ENCODE results near the gene PPP2R2B. TPM values are rescaled to one million over a fixed set of nuclear protein-coding genes. Genes with fewer than 3 reads are reported as not detected.
"Not testable (repeated sequence)": the region's sequence is repeated elsewhere in the genome, so short reads cannot be mapped to it uniquely, and the experiment has no call there.

Gene PPP2R2B
- total RNA-seq, 1 donor from 2014 or later, result 0.43 TPM

DNA sequence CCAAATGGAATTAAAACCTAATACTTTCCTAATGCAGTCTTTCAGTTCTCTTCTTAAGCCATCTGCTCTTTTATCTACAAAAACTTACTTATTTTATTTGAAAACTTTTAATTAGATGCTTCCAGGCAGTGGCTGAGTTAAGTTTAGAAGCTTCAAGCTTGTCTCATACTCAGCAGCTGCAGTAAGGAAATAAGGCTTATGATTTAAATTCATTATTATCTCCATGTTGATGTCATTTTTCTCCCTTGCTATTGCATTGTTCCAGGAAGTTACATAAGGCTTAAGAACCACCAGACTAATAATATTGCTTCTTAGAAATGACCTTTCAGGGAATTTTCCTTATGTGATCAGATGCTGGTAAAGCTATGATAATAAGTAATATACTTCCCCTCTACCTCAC lies 119.6 kb downstream of the PPP2R2B start:
- ATAC-seq (no peak), DNase-seq (ENCODE audit: missing footprints) (no peak)
- intact Hi-C loops (cut with DNase I), result no loop called here

DNA sequence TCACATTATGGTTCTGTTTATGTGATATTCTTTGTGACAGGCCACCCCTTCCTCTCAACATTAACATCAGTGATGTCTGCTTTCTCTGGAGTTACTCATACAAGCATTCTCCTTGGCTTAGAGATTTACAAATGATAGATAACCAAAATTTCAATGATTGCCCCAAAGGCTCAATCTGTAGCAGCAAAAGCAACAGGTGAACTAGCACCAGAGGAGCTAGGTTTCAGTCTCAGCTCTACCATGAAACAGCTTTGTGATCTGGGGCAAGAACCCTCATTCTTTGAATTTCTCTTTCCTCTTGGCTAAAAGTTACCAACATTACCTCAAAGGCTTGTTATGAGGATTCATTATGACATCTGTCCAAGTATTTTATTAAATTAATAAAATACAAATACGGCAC lies 120.5 kb downstream of the PPP2R2B start:
- intact Hi-C loops (cut with DNase I), result no loop called here
- DNase-seq (ENCODE audit: missing footprints), result no peak
- no peak for ATAC-seq

DNA sequence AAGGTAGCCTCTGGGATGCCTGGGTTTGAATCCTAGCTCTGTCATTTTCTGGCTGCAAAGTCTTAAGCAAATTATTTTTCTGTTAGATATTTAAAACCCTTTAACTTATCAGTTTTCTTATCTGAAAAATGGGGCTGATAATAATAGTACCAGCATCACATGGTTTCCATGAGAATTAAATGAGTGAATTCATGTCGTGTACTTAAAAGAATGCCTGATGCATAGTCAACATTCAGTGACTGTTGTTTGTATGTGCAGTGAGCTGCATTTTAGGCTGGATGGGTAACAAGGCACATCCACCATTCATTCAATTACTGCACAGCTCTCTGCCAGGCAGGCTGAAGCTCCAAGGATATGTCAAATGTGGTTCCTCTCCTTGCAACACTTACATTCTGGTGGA lies 122.0 kb downstream of the PPP2R2B start:
- no peak for DNase-seq (ENCODE audit: missing footprints)
- intact Hi-C loops (cut with DNase I), result no loop called here
- ATAC-seq, result no peak

DNA sequence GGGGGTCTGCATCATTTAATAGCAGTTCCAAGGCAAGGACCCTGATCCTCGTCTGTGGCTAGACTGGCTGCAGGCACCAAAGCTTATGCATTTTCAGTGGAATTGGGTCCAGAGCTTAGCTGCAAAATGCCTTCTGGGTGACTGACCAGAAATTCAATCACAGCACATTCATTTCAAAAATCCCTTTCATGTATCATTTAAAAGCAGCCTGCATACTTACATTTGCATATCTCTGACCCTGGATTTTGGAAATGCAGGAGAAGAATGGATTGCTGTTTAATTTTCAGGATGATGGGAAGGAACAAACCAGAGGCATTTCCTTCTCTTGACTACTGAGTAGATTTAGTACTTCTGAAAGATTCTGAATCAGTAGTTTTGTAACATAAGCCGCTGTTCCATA lies 122.8 kb downstream of the PPP2R2B start:
- DNase-seq (ENCODE audit: missing footprints) (no peak), ATAC-seq (no peak)
- intact Hi-C loops (cut with DNase I), result no loop called here

DNA sequence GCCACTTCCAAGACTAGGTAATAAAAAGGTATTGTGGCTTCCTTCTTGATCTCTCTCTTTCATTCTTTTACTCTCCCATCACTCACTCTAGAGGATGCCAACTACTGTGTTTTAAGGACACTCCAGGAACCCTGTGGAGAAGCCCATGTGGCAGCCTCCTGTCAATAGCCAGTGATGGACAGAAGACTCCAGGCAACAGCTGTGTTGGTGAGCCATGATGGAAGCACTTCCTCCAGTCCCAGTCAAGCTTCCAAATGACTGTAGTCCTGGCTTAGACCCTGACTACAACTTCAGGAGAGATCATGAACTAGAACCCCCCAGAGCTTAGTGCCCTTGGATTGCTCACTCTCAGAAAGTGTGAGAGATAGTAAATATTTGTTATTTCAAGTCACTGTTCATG lies 123.9 kb downstream of the PPP2R2B start:
- no peak for ATAC-seq
- DNase-seq (ENCODE audit: missing footprints), result no peak
- intact Hi-C loops (cut with DNase I), result no loop called here

DNA sequence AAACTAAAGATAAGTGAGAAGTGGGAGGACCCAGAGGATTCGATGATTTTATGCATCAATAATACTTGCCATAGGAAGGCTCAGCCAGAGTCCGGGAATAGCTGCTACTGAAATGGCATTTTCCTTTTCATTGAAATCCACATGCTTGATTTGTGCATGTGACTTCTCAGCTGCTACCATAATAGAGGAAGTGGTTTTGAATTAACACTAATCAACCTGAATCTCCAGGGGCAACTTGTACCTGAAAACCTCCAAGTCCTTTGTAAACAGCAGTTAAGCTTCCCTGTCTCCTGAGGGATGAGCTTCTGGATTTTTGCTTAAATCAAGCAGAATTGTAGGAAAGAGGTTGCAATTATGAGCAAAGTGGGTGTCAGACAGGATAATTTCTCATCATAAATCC lies 124.9 kb downstream of the PPP2R2B start:
- intact Hi-C loops (cut with DNase I), result no loop called here
- DNase-seq (ENCODE audit: missing footprints) (no peak), ATAC-seq (no peak)

DNA sequence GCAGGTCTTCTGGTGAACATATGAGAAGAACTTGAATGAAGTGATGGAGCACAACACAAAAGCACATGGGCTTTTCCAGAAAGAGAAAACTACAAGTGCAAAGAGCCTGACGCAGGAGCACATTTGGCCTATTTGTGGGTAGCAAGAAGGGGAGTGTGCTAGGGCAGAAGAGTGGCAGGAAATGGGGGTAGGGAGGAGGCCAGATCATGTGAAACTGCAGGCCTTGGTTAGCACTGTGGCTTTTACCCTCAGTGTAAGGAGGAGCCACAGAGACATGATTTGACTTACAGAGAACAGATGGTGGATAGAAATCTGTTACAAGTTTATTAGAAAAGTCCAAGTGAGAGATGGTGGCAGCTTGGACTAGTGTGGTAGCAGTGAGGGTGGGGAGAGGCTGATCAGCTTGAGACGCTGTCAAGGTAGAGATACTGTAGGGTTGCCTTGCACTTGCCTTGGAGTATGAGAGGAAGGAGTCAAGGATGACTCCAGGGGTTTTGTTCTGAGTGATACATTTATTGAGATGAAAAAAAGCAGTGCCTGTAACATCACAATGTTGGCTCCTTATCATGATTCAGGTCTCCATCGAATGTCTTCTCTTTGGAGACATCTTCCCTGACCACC lies 126.7 kb downstream of the PPP2R2B start:
- DNase-seq (ENCODE audit: missing footprints) (no peak), ATAC-seq (no peak)
- intact Hi-C loops (cut with DNase I), result no loop called here

DNA sequence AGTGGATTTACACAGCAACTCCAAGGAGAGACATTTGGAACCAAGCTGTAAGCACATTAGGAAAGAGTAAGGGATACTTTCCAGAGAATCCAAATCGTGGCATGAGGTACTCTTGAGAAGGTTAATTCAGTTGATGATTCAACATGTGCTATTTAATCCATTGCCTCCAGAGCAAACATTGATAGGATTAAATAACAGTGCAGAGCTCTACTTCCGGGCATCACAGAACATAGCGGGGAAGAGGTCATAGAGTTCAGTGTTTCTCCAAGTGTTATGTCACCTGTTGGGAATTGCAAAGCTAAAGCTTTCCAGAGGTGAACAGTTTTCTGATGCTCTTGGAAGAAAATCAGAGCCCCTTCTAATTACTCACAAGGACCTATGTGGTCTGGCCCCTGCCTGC lies 127.5 kb downstream of the PPP2R2B start:
- intact Hi-C loops (cut with DNase I), result no loop called here
- DNase-seq (ENCODE audit: missing footprints), result no peak
- ATAC-seq, result no peak

DNA sequence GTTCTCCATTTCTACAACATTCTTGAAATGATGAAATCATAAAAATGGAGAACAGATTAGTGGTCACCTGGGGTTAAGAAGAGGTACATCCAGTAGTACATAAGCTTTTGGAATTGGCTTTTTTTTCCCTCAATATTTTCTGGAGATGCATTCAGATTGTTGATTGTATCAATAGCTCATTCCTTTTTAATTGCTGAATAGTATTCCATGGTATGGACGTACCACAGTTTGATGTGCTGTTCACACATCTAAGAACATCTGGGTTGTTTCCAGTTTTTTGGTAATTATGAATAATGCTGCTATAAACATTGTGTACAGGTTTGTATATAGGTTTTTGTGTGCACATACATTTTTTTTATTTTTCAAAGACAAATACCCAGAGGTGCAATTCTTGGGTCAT lies 130.0 kb downstream of the PPP2R2B start:
- DNase-seq (ENCODE audit: missing footprints) (no peak), ATAC-seq (no peak)
- intact Hi-C loops (cut with DNase I), result no loop called here

DNA sequence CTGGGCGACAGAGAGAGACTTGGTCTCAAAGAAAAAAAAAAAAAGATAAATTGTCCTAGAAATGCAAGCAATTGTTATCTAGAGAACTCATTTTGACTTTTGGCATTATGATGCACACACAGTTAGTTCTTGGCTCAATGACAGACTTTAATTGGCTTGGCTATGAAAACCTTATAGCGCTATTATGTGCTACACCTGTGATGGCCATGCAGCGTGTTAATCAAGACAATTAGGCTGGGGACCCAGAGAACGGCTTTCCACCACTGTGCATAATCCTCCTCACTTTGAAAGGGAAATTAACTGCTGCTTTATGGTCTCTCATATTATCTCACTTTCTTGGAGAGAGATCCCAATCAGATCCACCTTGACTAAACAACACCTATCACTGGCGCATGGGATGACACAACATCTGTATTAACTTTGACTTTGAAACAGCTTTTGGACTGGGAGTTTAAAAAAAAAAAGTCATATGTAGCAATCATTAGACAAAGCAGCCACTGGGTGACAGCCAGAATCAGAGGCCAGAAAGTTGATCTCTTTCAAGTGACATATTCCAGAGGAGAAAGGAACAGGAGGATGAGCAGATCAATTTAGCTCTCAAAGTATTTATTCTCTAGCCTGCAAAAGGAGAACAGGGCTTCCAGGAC lies 132.5 kb downstream of the PPP2R2B start:
- intact Hi-C loops (cut with DNase I), result no loop called here
- ATAC-seq (no peak), DNase-seq (ENCODE audit: missing footprints) (no peak)

DNA sequence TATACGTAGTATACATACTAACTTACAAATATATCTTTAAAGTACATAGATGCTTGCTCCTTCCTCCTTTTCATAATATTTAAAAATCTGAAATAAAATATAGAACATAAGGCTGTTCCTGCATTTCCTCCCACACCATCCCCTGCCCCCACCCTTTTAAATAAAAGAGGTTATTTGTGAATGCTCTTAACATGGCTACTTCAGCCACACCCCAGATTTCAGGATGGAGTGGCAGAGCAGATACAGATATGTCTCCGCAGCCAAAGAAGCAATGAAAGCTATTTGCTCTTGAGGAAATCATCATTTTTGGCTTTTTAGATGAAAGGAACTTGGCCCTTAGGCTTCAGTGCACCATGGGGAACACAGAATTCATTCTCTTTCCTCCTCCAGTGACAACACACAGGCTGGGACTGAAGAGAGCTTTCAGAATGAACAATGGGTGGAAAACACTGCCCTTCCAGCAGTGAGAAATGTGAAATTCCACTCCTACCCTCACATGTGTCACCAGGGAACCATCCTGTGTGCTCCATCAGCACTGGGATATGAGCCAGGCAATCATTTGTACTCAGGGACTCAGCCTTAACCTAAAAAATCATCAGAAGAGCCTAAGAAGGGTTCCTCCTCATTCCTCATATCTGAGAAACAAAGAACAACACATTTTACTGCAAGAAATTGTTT lies 134.3 kb downstream of the PPP2R2B start:
- intact Hi-C loops (cut with DNase I), result no loop called here
- ATAC-seq (no peak), DNase-seq (ENCODE audit: missing footprints) (no peak)

DNA sequence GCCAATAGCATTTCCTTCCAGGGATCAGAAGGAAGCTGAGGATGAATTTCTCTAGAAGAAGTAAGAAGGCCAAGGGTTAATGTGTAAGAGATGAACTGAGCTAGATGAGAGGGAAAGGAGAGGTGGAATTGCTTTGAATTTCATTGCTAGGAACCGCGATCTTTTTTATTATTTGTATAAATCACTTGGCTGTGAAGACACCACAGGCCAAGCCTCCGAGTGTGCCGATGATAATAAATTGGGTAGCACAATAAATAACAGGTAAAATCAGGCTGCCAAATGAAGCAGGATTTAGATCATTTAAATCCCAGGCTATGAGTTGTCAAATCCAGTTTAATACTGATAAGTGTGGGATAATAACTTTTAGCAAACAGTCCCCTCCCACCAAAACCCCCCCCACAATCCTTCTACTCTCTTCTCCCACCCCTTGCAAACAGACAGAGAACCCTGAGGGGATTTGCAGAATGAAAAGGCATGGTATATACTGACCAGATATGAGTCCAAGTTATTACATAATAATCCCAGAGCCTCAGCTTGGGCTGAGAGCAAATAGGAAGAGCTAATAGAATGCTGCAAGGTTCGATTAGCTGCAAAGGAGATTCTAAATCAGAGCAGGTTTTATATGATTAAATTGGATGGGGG lies 143.5 kb downstream of the PPP2R2B start:
- no peak for ATAC-seq
- DNase-seq (ENCODE audit: missing footprints), result no peak
- intact Hi-C loops (cut with DNase I), result no loop called here

DNA sequence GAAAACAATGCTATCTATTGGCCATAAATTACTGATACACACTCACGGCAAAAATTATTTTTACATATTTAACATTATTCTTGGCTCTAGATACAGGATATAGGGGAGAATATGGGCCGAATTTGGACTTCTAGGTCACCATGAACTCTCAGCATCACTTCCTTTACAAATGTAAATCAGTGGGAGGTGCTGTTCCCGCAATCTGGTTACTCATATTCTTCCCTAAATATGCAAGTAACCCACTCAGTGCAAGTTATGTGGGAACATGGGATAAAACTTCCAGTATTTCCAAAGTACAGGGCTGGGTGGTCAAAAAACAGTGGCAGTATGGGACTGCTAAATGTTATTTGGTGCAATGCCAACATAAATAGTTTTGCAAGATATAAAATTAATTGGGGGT lies 145.6 kb downstream of the PPP2R2B start:
- intact Hi-C loops (cut with DNase I), result no loop called here
- DNase-seq (ENCODE audit: missing footprints), result no peak
- ATAC-seq, result no peak

DNA sequence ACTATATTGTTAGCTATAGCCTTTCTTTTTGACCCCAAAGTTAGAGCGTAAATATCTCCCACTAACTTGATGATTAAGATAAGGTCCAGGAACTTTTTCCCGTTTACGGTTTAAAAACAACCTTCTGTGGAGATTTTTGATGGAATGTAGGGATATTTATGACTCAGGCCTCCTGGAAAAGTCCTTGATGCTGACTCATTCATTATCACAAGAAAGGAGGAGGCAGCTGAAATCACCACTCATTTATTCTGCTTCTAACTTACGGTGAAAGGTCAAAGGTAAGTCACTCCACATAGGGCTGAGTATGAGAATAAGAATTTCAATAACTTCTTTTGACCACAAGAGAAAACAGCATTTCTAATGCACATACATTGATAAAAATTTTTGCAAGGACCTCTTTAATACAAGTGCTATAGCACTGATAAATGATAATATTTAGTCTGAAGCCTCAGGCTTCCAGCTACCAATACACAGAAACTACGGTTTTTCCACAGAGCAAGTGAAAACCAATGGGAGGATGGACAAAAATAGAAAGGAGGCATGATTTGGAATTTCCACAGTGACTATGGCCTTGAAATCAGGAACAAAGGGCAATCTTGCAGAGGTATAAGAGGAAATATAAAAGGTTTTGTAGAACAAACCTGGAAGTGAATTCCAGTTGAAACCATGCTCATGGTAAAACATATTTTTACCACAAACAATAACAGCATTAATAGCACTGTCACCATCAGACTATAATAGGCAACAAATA lies 146.5 kb downstream of the PPP2R2B start:
- intact Hi-C loops (cut with DNase I), result no loop called here
- ATAC-seq, result no peak
- DNase-seq (ENCODE audit: missing footprints), result no peak

DNA sequence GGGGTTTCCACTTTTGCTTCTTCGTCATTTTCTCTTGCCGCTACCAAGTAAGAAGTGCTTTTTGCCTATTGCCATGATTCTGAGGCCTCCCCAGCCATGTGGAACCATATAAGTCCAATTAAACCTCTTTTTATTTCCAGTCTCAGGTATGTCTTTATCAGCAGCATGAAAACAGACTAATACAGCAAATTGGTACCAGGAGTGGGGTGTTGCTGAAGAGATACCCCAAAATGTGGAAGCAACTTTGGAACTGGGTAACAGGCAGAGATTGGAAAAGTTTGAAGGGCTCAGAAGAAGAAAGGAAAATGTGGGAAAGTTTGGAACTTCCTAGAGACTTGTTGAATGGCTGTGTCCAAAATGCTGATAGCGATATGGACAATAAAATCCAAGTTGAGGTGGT lies 149.8 kb downstream of the PPP2R2B start:
- ATAC-seq; intact Hi-C loops (cut with DNase I); DNase-seq (ENCODE audit: missing footprints): not testable (repeated sequence)

DNA sequence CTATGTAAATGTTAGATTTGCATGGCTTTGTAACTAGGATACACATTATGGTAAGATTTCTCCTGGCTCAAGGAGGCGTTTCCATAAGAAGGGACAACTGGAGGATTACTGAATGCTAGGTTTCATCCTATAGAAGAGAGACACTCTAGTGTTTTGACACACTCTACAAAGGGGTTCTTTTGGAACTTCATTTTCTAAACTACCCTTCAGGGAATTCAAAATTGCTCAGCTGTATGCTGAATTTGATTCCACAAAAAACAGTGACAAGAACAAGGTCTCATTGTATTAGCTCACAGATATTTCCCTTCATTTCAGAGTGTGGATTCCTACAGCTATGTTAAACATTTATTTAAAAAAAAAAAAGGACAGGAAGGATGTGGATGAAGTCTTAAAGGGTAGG lies 151.7 kb downstream of the PPP2R2B start:
- no peak for ATAC-seq
- intact Hi-C loops (cut with DNase I), result no loop called here
- DNase-seq (ENCODE audit: missing footprints), result no peak

DNA sequence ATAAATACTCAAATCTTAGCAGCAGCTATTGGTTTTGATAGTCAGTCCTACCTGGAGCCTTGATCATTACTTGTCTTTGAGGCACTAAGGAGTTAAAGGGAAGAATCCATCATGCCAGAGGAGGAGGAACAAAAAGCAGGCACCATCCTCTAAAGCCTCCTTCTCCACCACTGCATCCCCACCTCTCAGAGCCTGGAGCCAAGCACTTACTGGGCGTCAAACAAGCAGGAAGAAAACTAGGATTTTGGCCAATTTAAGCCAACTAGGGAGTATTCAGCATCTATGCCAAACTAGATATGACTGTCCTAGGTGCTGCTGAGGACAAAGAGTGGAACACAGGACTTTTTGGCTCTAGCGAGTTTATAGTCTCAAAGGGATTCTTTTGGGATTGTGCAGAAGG lies 152.5 kb downstream of the PPP2R2B start:
- DNase-seq (ENCODE audit: missing footprints) (no peak), ATAC-seq (no peak)
- intact Hi-C loops (cut with DNase I), result no loop called here

DNA sequence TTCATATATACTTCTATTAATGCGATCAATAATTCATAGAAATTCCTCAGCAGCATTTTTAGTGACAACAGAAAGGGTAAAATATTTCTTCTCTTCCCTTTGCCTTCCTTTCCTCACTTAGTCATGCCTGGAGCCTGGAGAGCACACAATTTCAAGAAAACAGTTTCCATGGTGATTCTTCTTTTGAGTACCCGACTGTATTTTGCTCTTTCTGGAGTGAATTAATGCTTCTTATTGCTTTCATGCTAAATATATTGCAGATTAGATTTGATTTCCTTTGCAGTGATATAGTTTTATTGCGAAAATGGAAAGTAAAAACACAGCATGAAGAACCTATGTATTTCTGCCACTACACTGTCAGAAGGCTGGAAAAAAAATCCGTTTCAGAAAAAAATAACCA lies 153.5 kb downstream of the PPP2R2B start:
- intact Hi-C loops (cut with DNase I), result no loop called here
- no peak for DNase-seq (ENCODE audit: missing footprints)
- ATAC-seq, result no peak

DNA sequence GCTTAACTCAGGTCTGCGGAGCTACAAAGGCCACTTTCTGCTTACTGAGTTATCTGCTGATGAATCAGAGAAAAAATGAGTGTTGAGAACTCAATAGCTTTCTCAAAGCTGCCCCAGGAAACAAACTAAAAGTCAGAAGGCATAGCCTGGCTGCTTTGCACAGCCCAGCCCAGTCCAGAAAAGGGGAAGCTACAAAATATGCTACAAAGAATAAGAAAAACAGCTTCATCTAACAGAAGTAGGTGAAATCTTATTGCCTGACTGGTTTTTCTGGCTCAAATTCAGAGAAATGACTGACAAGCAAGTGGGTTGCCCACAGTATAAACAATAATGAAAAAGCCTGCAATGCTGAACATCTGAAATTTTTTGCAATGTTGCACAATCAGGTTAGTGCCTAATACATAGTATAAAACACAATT lies 156.2 kb downstream of the PPP2R2B start:
- intact Hi-C loops (cut with DNase I), result no loop called here
- ATAC-seq (no peak), DNase-seq (ENCODE audit: missing footprints) (no peak)

Measured in Right ventricle myocardium inferior (tissue), 1 donor.